Temporal lobe (tissue), 1 donor: ENCODE measurements around the gene SPIRE2. TPM values are rescaled to one million over a fixed set of nuclear protein-coding genes. Genes with fewer than 3 reads are reported as not detected.

ENCODE experiments used
- total RNA-seq: library from RNA; depleted of rRNA; stranded (reverse); fragments of >200 nt; gene quantifications from one replicate; pipeline ENCODE4 v1.2.3, GENCODE V29; 2014

The SPIRE2 gene
- total RNA-seq, 1 donor from 2014 or later = 14.8 TPM

Other genes with a start within 250 kb of the SPIRE2 start
- gene DPEP1, start 214.8 kb upstream of the SPIRE2 start, total RNA-seq = 4.2 TPM
- gene CHMP1A, start 170.8 kb upstream of the SPIRE2 start, total RNA-seq = 65.4 TPM
- 8.4 TPM for gene SPATA33, start 170.6 kb upstream of the SPIRE2 start, total RNA-seq
- 24.8 TPM for gene CDK10, start 141.8 kb upstream of the SPIRE2 start, total RNA-seq
- 14.3 TPM for gene SPATA2L, start 126.8 kb upstream of the SPIRE2 start, total RNA-seq
- 7.9 TPM for gene VPS9D1, start 107.6 kb upstream of the SPIRE2 start, total RNA-seq
- gene ZNF276, start 106.9 kb upstream of the SPIRE2 start, total RNA-seq = 20.9 TPM
- 6.1 TPM for gene FANCA, start 11.8 kb upstream of the SPIRE2 start, total RNA-seq
- gene TCF25, start 45.1 kb downstream of the SPIRE2 start, total RNA-seq = 114 TPM
- gene MC1R, start 90.4 kb downstream of the SPIRE2 start, total RNA-seq = 2.7 TPM
- gene TUBB3, start 94.9 kb downstream of the SPIRE2 start, total RNA-seq = 1,889 TPM
- 49.9 TPM for gene DEF8, start 120.3 kb downstream of the SPIRE2 start, total RNA-seq
- gene DBNDD1, start 191.0 kb downstream of the SPIRE2 start, total RNA-seq = 12.8 TPM
- not detected for gene PRDM7, start 248.9 kb downstream of the SPIRE2 start, total RNA-seq